H1 (cell line): Measurements from ENCODE around the gene SLC4A11. TPM values are rescaled to one million over a fixed set of nuclear protein-coding genes. Genes with fewer than 3 reads are reported as not detected.

Source experiments
- CTCF ChIA-PET: fragments of 300-600 bp; sonication (Branson Sonifier 250); formaldehyde crosslinking; loops from one replicate; lab custom pipeline; 2021; ENCODE audit not compliant: partially characterized antibody; lab: Charles Lee
- POLR2A ChIA-PET: fragments of 300-600 bp; sonication (Branson Sonifier 250); formaldehyde crosslinking; loops from one replicate; lab custom pipeline; 2021; ENCODE audit warnings: inconsistent platforms; ENCODE audit not compliant: partially characterized antibody; lab: Charles Lee
- DNase-seq, 2 experiments: peaks; one replicate each; pipeline versions ENCODE4 v3.0.0 to v3.0.0-alpha.2; 2010 to 2022; ENCODE audit warnings: low spot score in 2 of 2, low read depth in 1 of 2, mixed read lengths in 1 of 2
- FAIRE-seq: peaks from 2 replicates; lab custom pipeline; 2011; peaks lifted over from hg19 to GRCh38; lab: Jason Lieb, UNC
- H2AFZ ChIP-seq: 2 replicates; pipeline ENCODE4 v1.8.1; 2012; ENCODE audit warnings: low read length, inconsistent platforms
- H2AK5ac ChIP-seq: 2 replicates; pipeline ENCODE4 v1.6.1; 2013; ENCODE audit warnings: low read depth, low read length
- H2BK120ac ChIP-seq: replicated peaks from 2 replicates; pipeline ENCODE3; 2013; ENCODE audit warnings: low read depth, low read length, inconsistent platforms
- H2BK12ac ChIP-seq: 2 replicates; pipeline ENCODE4 v1.6.1; 2013; ENCODE audit warnings: low read depth, low read length
- H2BK15ac ChIP-seq: 2 replicates; pipeline ENCODE4 v1.6.1; 2013; ENCODE audit warnings: low read length
- H2BK20ac ChIP-seq: 2 replicates; pipeline ENCODE4 v1.6.1; 2013; ENCODE audit warnings: low read length
- H2BK5ac ChIP-seq: 2 replicates; pipeline ENCODE4 v1.6.1; 2013; ENCODE audit warnings: low read depth, low read length
- H3K14ac ChIP-seq: 2 replicates; pipeline ENCODE4 v1.6.1; 2013; ENCODE audit warnings: inconsistent platforms; ENCODE audit not compliant: insufficient read length
- H3K18ac ChIP-seq: 2 replicates; pipeline ENCODE4 v1.6.1; 2013; ENCODE audit warnings: low read length; ENCODE audit errors: extremely low read depth
- H3K23ac ChIP-seq: 2 replicates; pipeline ENCODE4 v1.6.1; 2013; ENCODE audit warnings: inconsistent platforms; ENCODE audit not compliant: insufficient read length
- H3K23me2 ChIP-seq: 2 replicates; pipeline ENCODE4 v1.6.1; 2013; ENCODE audit warnings: low read depth, low read length
- H3K27ac ChIP-seq: 2 replicates; pipeline ENCODE4 v1.6.1; 2011; ENCODE audit warnings: low read depth, low read length, inconsistent platforms
- H3K27me3 ChIP-seq, 4 experiments: replicated peaks in 1 of 4; 1 replicate in 1 of 4; 2 replicates in 3 of 4; pipeline versions ENCODE4 v1.6.1 to v1.8.1; 2011 to 2013; ENCODE audit warnings: low read length in 3 of 4, mild to moderate bottlenecking in 3 of 4, inconsistent platforms in 2 of 4, mixed read lengths in 2 of 4, moderate library complexity in 1 of 4; ENCODE audit not compliant: control insufficient read depth in 3 of 4, insufficient read depth in 3 of 4; ENCODE audit errors: extremely low read depth in 1 of 4
- H3K36me3 ChIP-seq, 4 experiments: 2 replicates each; pipeline versions ENCODE4 v1.6.1 to v1.8.1; 2011 to 2013; ENCODE audit warnings: mild to moderate bottlenecking in 4 of 4, low read length in 3 of 4, moderate library complexity in 2 of 4, control low read depth in 1 of 4, inconsistent platforms in 1 of 4; ENCODE audit not compliant: insufficient read depth in 4 of 4, control insufficient read depth in 2 of 4
- H3K4ac ChIP-seq: replicated peaks from 2 replicates; pipeline ENCODE3; 2013; ENCODE audit warnings: low read length, low read depth, mixed read lengths, inconsistent platforms; ENCODE audit not compliant: insufficient read length
- H3K4me1 ChIP-seq, 4 experiments: replicated peaks in 1 of 4; 1 replicate in 1 of 4; 2 replicates in 3 of 4; pipeline versions ENCODE4 v1.6.1 to v1.8.1; 2011 to 2013; ENCODE audit warnings: low read length in 3 of 4, inconsistent platforms in 2 of 4, mixed read lengths in 1 of 4; ENCODE audit not compliant: insufficient read depth in 4 of 4, control insufficient read depth in 3 of 4
- H3K4me2 ChIP-seq, 2 experiments: 2 replicates each; pipeline versions ENCODE4 v1.6.1 to v1.8.1; 2011 to 2013; ENCODE audit warnings: low read depth in 2 of 2, low read length in 2 of 2, control low read depth in 1 of 2, inconsistent platforms in 1 of 2, mild to moderate bottlenecking in 1 of 2; ENCODE audit not compliant: insufficient read depth in 1 of 2
- H3K4me3 ChIP-seq, 4 experiments: fragments of 200-600, 300-600 bp in 1 of 4; sonication (generic), shearing (Covaris generic), sonication (Bioruptor Twin) in 1 of 4; 2 replicates each; pipeline versions ENCODE4 v1.5.1 to v1.8.1; 2011 to 2016; ENCODE audit warnings: low read length in 4 of 4, low read depth in 3 of 4, control low read depth in 2 of 4, inconsistent platforms in 2 of 4, mild to moderate bottlenecking in 2 of 4, mixed read lengths in 1 of 4, moderate library complexity in 1 of 4; ENCODE audit not compliant: insufficient read depth in 2 of 4; ENCODE audit errors: extremely low read depth in 1 of 4
- H3K56ac ChIP-seq: replicated peaks from 2 replicates; pipeline ENCODE3; 2013; ENCODE audit warnings: low read depth, mild to moderate bottlenecking, mixed read lengths, low read length, inconsistent platforms; ENCODE audit not compliant: insufficient read length
- H3K79me1 ChIP-seq: 2 replicates; pipeline ENCODE4 v1.6.1; 2013; ENCODE audit warnings: low read depth, low read length, control low read depth
- H3K79me2 ChIP-seq, 2 experiments: 2 replicates each; pipeline versions ENCODE4 v1.6.1 to v1.8.1; 2012 to 2013; ENCODE audit warnings: low read length in 2 of 2, mild to moderate bottlenecking in 2 of 2, inconsistent platforms in 1 of 2; ENCODE audit not compliant: insufficient read depth in 2 of 2, control insufficient read depth in 1 of 2
- H3K9ac ChIP-seq, 4 experiments: replicated peaks in 1 of 4; 1 replicate in 1 of 4; 2 replicates in 3 of 4; pipeline versions ENCODE4 v1.6.1 to v1.8.1; 2011 to 2013; ENCODE audit warnings: low read depth in 3 of 4, low read length in 3 of 4, control low read depth in 2 of 4, mild to moderate bottlenecking in 2 of 4, moderate library complexity in 2 of 4, inconsistent platforms in 1 of 4; ENCODE audit errors: extremely low read depth in 1 of 4
- H3K9me3 ChIP-seq, 2 experiments: 2 replicates each; pipeline versions ENCODE4 v1.6.1 to v1.8.1; 2012 to 2013; ENCODE audit warnings: mild to moderate bottlenecking in 2 of 2, moderate library complexity in 2 of 2, control low read depth in 1 of 2, inconsistent platforms in 1 of 2, low read depth in 1 of 2, low read length in 1 of 2, mixed read lengths in 1 of 2; ENCODE audit not compliant: insufficient read depth in 2 of 2
- H4K20me1 ChIP-seq, 2 experiments: replicated peaks in 1 of 2; 2 replicates each; pipeline versions ENCODE3 to v1.8.1; 2011 to 2013; ENCODE audit warnings: inconsistent platforms in 2 of 2, low read length in 2 of 2, mild to moderate bottlenecking in 1 of 2; ENCODE audit not compliant: insufficient read depth in 2 of 2, control insufficient read depth in 1 of 2
- H4K5ac ChIP-seq: 2 replicates; pipeline ENCODE4 v1.6.1; 2013; ENCODE audit warnings: low read length, low read depth, mixed read lengths, inconsistent platforms; ENCODE audit not compliant: insufficient read length
- H4K8ac ChIP-seq: 2 replicates; pipeline ENCODE4 v1.8.0; 2013; ENCODE audit warnings: mild to moderate bottlenecking, moderate library complexity, low read length, inconsistent platforms; ENCODE audit not compliant: insufficient read depth; ENCODE audit errors: extremely low read depth
- H4K91ac ChIP-seq: replicated peaks from 2 replicates; pipeline ENCODE3; 2013; ENCODE audit warnings: low read length, mixed read lengths, inconsistent platforms; ENCODE audit not compliant: insufficient read length
- ATF2 ChIP-seq: IDR thresholded peaks from 2 replicates; pipeline ENCODE4 v1.6.1; 2012; ENCODE audit warnings: low read length, inconsistent platforms
- CBX5 ChIP-seq: fragments of 300-800, 300-1000 bp; sonication (generic); IDR thresholded peaks from 2 replicates; pipeline ENCODE4 v1.7.1; 2016; ENCODE audit warnings: antibody characterized with exemption, low read length, low read depth
- EGR1 ChIP-seq: IDR thresholded peaks from 2 replicates; pipeline ENCODE4 v1.6.1; 2011; ENCODE audit warnings: low read depth, low read length, borderline replicate concordance
- EZH2 ChIP-seq: fragments of 200-600 bp; sonication (generic); IDR thresholded peaks from 2 replicates; pipeline ENCODE4 v1.7.1; 2012; ENCODE audit warnings: low read depth, mild to moderate bottlenecking, moderate library complexity, low read length, inconsistent platforms; ENCODE audit not compliant: severe bottlenecking
- SAP30 ChIP-seq: fragments of 300-600 bp; sonication (generic); IDR thresholded peaks from 2 replicates; pipeline ENCODE4 v1.7.1; 2012; ENCODE audit warnings: low read length, moderate library complexity, mild to moderate bottlenecking, inconsistent platforms; ENCODE audit not compliant: insufficient read depth, insufficient replicate concordance
- SIN3A ChIP-seq, 2 experiments: IDR thresholded peaks in 1 of 2; conservative IDR thresholded peaks in 1 of 2; 2 replicates each; pipeline ENCODE4 v1.6.1; 2011 to 2012; ENCODE audit warnings: low read length in 2 of 2, improper control_type of control experiment in 1 of 2, low read depth in 1 of 2, mild to moderate bottlenecking in 1 of 2
- SIRT6 ChIP-seq: IDR thresholded peaks from one replicate; pipeline ENCODE4 v1.7.1; 2012; ENCODE audit warnings: low read length, inconsistent platforms
- SP1 ChIP-seq: IDR thresholded peaks from 2 replicates; pipeline ENCODE4 v1.6.1; 2011; ENCODE audit warnings: low read depth, low read length
- SRF ChIP-seq: IDR thresholded peaks from 2 replicates; pipeline ENCODE4 v1.6.1; 2011; ENCODE audit warnings: mild to moderate bottlenecking, low read depth, low read length, moderate library complexity
- TAF1 ChIP-seq: IDR thresholded peaks from 2 replicates; pipeline ENCODE4 v1.6.1; 2011; ENCODE audit warnings: mild to moderate bottlenecking, low read depth, low read length
- WGBS, 2 experiments: shearing (Covaris generic) in 1 of 2; methylation state at CpG; one replicate each; pipeline versions ENCODE4 v1.1.6 to v1.1.7; 2013 to 2015; ENCODE audit warnings: low lambda C conversion rate in 2 of 2, mixed read lengths in 2 of 2, inconsistent platforms in 1 of 2, low coverage in 1 of 2, missing lambda C conversion rate in 1 of 2; ENCODE audit not compliant: insufficient replicate concordance in 2 of 2, insufficient coverage in 1 of 2, insufficient read length in 1 of 2; ENCODE audit errors: extremely low coverage in 1 of 2, missing lambda C conversion rate in 1 of 2; 5-methylcytosine and 5-hydroxymethylcytosine counted together
- polyA plus RNA-seq, 7 experiments: library from polyadenylated mRNA; depleted of rRNA in 3 of 7; stranded (reverse) in 5 of 7; unstranded in 2 of 7; fragments of >200 nt in 5 of 7; fragments of 200-250 nt in 2 of 7; gene quantifications; 1 replicate in 5 of 7; 2 replicates in 1 of 7; 4 replicates in 1 of 7; pipeline versions ENCODE4 v1.2.1 to v1.2.3, GENCODE V29; 2011 to 2013; ENCODE audit warnings: missing spikeins in 2 of 7, mixed read lengths in 2 of 7
- total RNA-seq: library from RNA; stranded (reverse); fragmentation: NEBNext Ultra II Directional; extraction: Animal tissue kit (Norgen Biotek cat#: 25700); gene quantifications from 2 replicates; pipeline ENCODE4 v1.2.1, GENCODE V29; 2021

The SLC4A11 gene
- total and polyA plus RNA-seq, 2 of the 8 experiments (the other 6 are each of a cell fraction or from before 2014, with no cell fraction given) = 11.9 to 32.3 TPM

GRCh38 chr20:3193806-3194616 is 45.0 kb downstream of the SLC4A11 start:
- FAIRE-seq (no peak), DNase-seq (no peak)
- no peak overlapping the region for H4K91ac ChIP-seq
- H3K79me2 ChIP-seq = no peaks in the 10 kb centered on the region
- no peak overlapping the region for H2BK12ac ChIP-seq
- H2BK15ac ChIP-seq = no peak overlapping the region
- H2BK120ac ChIP-seq = no peak overlapping the region
- H2AFZ ChIP-seq = no peak overlapping the region
- no peak overlapping the region for H3K23ac ChIP-seq
- no peaks in the 10 kb centered on the region for H3K4me1 ChIP-seq
- no peak overlapping the region for H2AK5ac ChIP-seq
- H3K27me3 ChIP-seq = no peaks in the 10 kb centered on the region
- no peak overlapping the region for H3K14ac ChIP-seq
- H3K23me2 ChIP-seq = no peaks in the 10 kb centered on the region
- no peak overlapping the region for H3K56ac ChIP-seq
- H3K18ac ChIP-seq = no peak overlapping the region
- no peak overlapping the region for H4K8ac ChIP-seq
- no peaks in the 10 kb centered on the region for H3K79me1 ChIP-seq
- ChIA-PET POLR2A (interaction anchor here (1.2 to 1.3 kb wide), 2 partner anchors 9 to 34 kb away, joined by 3 to 4 read pairs; partner anchors contain the start of genes FASTKD5 and UBOX5), CTCF (interaction anchor here (0.5 to 1.1 kb wide), 2 partner anchors 16 to 26 kb away, joined by 3 to 4 read pairs; no protein-coding TSS in a partner anchor)
- no peak overlapping the region for H3K9ac ChIP-seq
- H3K27ac ChIP-seq = no peak overlapping the region
- no peak overlapping the region for H3K4ac ChIP-seq
- no peaks in the 10 kb centered on the region for H3K9me3 ChIP-seq
- peaks cover 20 to 68% (median 43%) of the 10 kb centered on the region in 4 experiments for H3K36me3 ChIP-seq
- no peak overlapping the region for H3K4me2 ChIP-seq
- H2BK5ac ChIP-seq = no peak overlapping the region
- no peak overlapping the region for H4K5ac ChIP-seq
- WGBS, 2 experiments = 95% methylated on average over 13 of the region's 14 CpGs; no CpG with 5 or more reads in 1 of the 2 experiments
- peaks cover 6 to 13% of the 10 kb centered on the region in 2 experiments for H4K20me1 ChIP-seq
- no peak overlapping the region for H3K4me3 ChIP-seq
- no peak overlapping the region for H2BK20ac ChIP-seq
- no peak for TF ChIP-seq SAP30
- TF ChIP-seq TAF1 = no peak
- no peak for TF ChIP-seq SIRT6
- no peak for TF ChIP-seq ATF2
- TF ChIP-seq EGR1 = no peak
- TF ChIP-seq SP1 = no peak
- TF ChIP-seq CBX5 = no peak
- no peak for TF ChIP-seq SIN3A (conservative IDR thresholded peaks at IDR 0.05 in 1 of 2, IDR thresholded peaks at IDR 0.05 in 1 of 2; ENCODE audit: low read depth in 1 of 2, low read length in 2 of 2)
- TF ChIP-seq EZH2 = no peak
- TF ChIP-seq SRF = no peak
